GM12878 (cell line): ENCODE data around the gene CHST2. TPM values are rescaled to one million over a fixed set of nuclear protein-coding genes. Genes with fewer than 3 reads are reported as not detected.

Source experiments
- CEBPB ChIP-seq, 2 experiments: fragments of 150-350 bp in 1 of 2; IDR thresholded peaks; 2 replicates each; pipeline ENCODE4 v1.6.1; 2012 to 2014; ENCODE audit warnings: low read depth in 2 of 2, low read length in 2 of 2, borderline replicate concordance in 1 of 2, inconsistent platforms in 1 of 2
- CHD4 ChIP-seq: fragments of 200-600 bp; sonication (generic); IDR thresholded peaks from 2 replicates; pipeline ENCODE4 v1.6.1; 2016; ENCODE audit warnings: mild to moderate bottlenecking
- EGR1 ChIP-seq, 2 experiments: IDR thresholded peaks; 1 replicate in 1 of 2; 2 replicates in 1 of 2; pipeline ENCODE4 v1.6.1; 2011 to 2012; ENCODE audit warnings: low read depth in 2 of 2, low read length in 2 of 2, borderline replicate concordance in 1 of 2, mild to moderate bottlenecking in 1 of 2, moderate library complexity in 1 of 2
- ETV6 ChIP-seq, 2 experiments: fragments of 450-650 bp in 1 of 2; IDR thresholded peaks in 1 of 2; conservative IDR thresholded peaks in 1 of 2; 2 replicates each; pipeline ENCODE4 v1.6.1; 2014; ENCODE audit warnings: antibody characterized with exemption in 1 of 2, borderline replicate concordance in 1 of 2, low read depth in 1 of 2, mild to moderate bottlenecking in 1 of 2, moderate library complexity in 1 of 2
- FOS ChIP-seq: IDR thresholded peaks from 3 replicates; pipeline ENCODE4 v1.6.1; 2011; ENCODE audit warnings: borderline replicate concordance; ENCODE audit not compliant: insufficient read length; ENCODE audit errors: extremely low read depth
- FOXK2 ChIP-seq: fragments of 450-650 bp; IDR thresholded peaks from 2 replicates; pipeline ENCODE4 v1.6.1; 2017; ENCODE audit warnings: mild to moderate bottlenecking, moderate library complexity
- GATAD2B ChIP-seq: fragments of 450-650 bp; conservative IDR thresholded peaks from 2 replicates; pipeline ENCODE4 v1.6.1; 2017; ENCODE audit warnings: low read depth, mild to moderate bottlenecking, moderate library complexity
- IKZF2 ChIP-seq, 2 experiments: fragments of 450-650 bp; IDR thresholded peaks; 2 replicates each; pipeline ENCODE4 v1.6.1; 2017; ENCODE audit warnings: mild to moderate bottlenecking in 2 of 2, moderate library complexity in 2 of 2
- KDM1A ChIP-seq: fragments of 200-600 bp; sonication (generic); IDR thresholded peaks from 2 replicates; pipeline ENCODE4 v1.6.1; 2016; ENCODE audit warnings: borderline replicate concordance
- POLR2A ChIP-seq: IDR thresholded peaks from 2 replicates; pipeline ENCODE4 v1.6.1; 2011; ENCODE audit warnings: low read depth, mild to moderate bottlenecking, low read length
- RB1 ChIP-seq: fragments of 450-650 bp; formaldehyde crosslinking; IDR thresholded peaks from 2 replicates; pipeline ENCODE4 v1.6.1; 2017; ENCODE audit warnings: mild to moderate bottlenecking, borderline replicate concordance
- RELA ChIP-seq: fragments of 450-650 bp; IDR thresholded peaks from 2 replicates; pipeline ENCODE4 v1.8.0; 2014; ENCODE audit warnings: borderline replicate concordance; ENCODE audit not compliant: partially characterized antibody
- ZNF217 ChIP-seq: fragments of 450-650 bp; IDR thresholded peaks from 2 replicates; pipeline ENCODE4 v1.6.1; 2017; ENCODE audit warnings: antibody characterized with exemption, mild to moderate bottlenecking
- ZSCAN29 ChIP-seq: fragments of 450-650 bp; IDR thresholded peaks from 2 replicates; pipeline ENCODE4 v1.6.1; 2017; ENCODE audit warnings: mild to moderate bottlenecking, moderate library complexity
- polyA plus RNA-seq, 11 experiments: library from polyadenylated mRNA; depleted of rRNA in 4 of 11; unstranded in 6 of 11; stranded (reverse) in 5 of 11; fragments of >200 nt; fragmentation: Nextera tagmentation in 4 of 11; fragmentation: Illumina TruSeq in 1 of 11; extraction: Ambion mirVana in 4 of 11; extraction: Trizol in 1 of 11; gene quantifications; 1 replicate in 1 of 11; 2 replicates in 10 of 11; pipeline versions ENCODE4 v1.2.1 to v1.2.3, GENCODE V29; 2011 to 2016; ENCODE audit warnings: inconsistent platforms in 2 of 11, missing spikeins in 2 of 11, low read depth in 1 of 11
- total RNA-seq, 4 experiments: library from RNA; depleted of rRNA in 3 of 4; stranded (reverse); fragments of >200 nt in 3 of 4; fragmentation: Illumina TruSeq in 1 of 4; extraction: Trizol in 1 of 4; gene quantifications; 2 replicates each; pipeline versions ENCODE4 v1.2.1 to v1.2.3, GENCODE V29; 2013 to 2021
- TF ChIP-seq, protein P1 (sequence below): IDR thresholded peaks from 2 replicates; pipeline ENCODE4 v1.6.1; 2012; ENCODE audit warnings: low read depth, low read length, improper control_type of control experiment
- TF ChIP-seq, protein P2 (sequence below): fragments of 450-650 bp; IDR thresholded peaks from 2 replicates; pipeline ENCODE4 v1.6.1; 2017; ENCODE audit warnings: mild to moderate bottlenecking, moderate library complexity
- TF ChIP-seq, protein P3 (sequence below): IDR thresholded peaks from 2 replicates; pipeline ENCODE4 v1.6.1; 2012; ENCODE audit warnings: low read depth, low read length, improper control_type of control experiment
- TF ChIP-seq, protein P4 (sequence below): fragments of 450-650 bp; IDR thresholded peaks from 2 replicates; pipeline ENCODE4 v1.6.1; 2018; ENCODE audit warnings: mild to moderate bottlenecking, low read depth, moderate library complexity; ENCODE audit not compliant: partially characterized antibody
- TF ChIP-seq, protein P5 (sequence below): fragments of 450-650 bp; IDR thresholded peaks from 2 replicates; pipeline ENCODE4 v1.6.1; 2017; ENCODE audit warnings: borderline replicate concordance

CHST2 gene
- total and polyA plus RNA-seq, 10 of the 15 experiments (the other 5 are each of a cell fraction or from before 2014, with no cell fraction given): 1.6 to 37.2 (median 8.8) TPM

DNA sequence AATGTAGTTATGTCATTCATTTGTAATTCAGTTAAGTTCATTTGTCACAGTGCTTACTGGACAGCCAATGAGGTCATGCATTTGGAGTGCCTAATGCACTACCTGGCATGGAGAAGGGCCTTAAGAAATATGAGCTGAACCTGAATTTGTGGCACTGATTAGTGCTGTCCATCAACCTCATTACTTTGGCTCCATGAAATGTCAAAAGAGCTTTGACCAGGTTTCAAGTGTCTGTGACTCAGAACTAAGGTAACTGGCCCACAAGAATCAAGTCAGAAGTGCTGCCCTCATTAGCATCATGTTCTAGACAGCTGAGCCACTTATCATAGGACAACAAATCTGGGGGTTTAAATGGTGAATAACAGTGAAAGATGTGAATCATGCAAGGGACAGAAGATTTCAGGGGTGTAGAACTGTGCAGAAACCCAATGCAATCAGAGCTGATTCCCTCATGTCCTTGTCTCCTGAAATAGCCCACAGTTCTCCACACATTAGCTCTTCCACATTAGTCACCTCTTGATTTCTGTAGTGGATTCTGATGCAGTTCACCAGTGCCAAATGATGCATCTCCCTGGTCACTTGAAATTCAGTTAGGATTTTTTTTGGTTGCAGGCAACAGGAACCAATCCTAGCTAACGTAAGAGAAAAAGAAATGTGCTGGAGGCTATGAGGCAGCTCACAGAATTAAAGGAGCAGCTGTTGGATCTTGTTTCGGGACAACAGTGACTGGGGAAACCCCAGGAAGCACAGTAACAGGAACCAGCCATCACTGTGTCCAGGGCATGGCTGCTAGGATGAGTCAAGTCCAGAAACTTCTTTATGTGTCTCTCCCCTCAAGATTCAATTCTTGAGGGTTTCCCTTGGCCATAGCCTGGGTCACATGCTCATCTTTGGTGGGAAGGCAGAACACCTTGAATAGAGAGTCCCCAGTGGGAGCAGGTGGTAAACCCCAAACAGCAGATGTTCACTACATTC, 38.7 kb downstream of the CHST2 start (continued):
- TF ChIP-seq POLR2A (no peak), ZSCAN29 (no peak), RB1 (no peak), ZNF217 (peak; percentile 74; the same call in 1 of the 2 replicates), KDM1A (no peak), IKZF2 (IDR thresholded peaks at IDR 0.05) (peak; percentile 82 to 85), EGR1 (IDR thresholded peaks at IDR 0.05; ENCODE audit: borderline replicate concordance in 1 of 2, low read depth in 2 of 2, low read length in 2 of 2) (no peak), CEBPB (IDR thresholded peaks at IDR 0.05; ENCODE audit: borderline replicate concordance in 1 of 2, low read depth in 2 of 2, low read length in 2 of 2) (no peak), CHD4 (no peak), RELA (no peak), GATAD2B (peak; percentile 67; the same call in 1 of the 2 replicates), FOXK2 (no peak), ETV6 (conservative IDR thresholded peaks at IDR 0.05 in 1 of 2, IDR thresholded peaks at IDR 0.05 in 1 of 2; ENCODE audit: borderline replicate concordance in 1 of 2, low read depth in 1 of 2) (peak in 1 of 2 experiments; percentile 61; a peak in 1 of 4 replicates), FOS (no peak)
- TF ChIP-seq, protein P1, sequence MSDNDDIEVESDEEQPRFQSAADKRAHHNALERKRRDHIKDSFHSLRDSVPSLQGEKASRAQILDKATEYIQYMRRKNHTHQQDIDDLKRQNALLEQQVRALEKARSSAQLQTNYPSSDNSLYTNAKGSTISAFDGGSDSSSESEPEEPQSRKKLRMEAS: no peak
- TF ChIP-seq, protein P2, sequence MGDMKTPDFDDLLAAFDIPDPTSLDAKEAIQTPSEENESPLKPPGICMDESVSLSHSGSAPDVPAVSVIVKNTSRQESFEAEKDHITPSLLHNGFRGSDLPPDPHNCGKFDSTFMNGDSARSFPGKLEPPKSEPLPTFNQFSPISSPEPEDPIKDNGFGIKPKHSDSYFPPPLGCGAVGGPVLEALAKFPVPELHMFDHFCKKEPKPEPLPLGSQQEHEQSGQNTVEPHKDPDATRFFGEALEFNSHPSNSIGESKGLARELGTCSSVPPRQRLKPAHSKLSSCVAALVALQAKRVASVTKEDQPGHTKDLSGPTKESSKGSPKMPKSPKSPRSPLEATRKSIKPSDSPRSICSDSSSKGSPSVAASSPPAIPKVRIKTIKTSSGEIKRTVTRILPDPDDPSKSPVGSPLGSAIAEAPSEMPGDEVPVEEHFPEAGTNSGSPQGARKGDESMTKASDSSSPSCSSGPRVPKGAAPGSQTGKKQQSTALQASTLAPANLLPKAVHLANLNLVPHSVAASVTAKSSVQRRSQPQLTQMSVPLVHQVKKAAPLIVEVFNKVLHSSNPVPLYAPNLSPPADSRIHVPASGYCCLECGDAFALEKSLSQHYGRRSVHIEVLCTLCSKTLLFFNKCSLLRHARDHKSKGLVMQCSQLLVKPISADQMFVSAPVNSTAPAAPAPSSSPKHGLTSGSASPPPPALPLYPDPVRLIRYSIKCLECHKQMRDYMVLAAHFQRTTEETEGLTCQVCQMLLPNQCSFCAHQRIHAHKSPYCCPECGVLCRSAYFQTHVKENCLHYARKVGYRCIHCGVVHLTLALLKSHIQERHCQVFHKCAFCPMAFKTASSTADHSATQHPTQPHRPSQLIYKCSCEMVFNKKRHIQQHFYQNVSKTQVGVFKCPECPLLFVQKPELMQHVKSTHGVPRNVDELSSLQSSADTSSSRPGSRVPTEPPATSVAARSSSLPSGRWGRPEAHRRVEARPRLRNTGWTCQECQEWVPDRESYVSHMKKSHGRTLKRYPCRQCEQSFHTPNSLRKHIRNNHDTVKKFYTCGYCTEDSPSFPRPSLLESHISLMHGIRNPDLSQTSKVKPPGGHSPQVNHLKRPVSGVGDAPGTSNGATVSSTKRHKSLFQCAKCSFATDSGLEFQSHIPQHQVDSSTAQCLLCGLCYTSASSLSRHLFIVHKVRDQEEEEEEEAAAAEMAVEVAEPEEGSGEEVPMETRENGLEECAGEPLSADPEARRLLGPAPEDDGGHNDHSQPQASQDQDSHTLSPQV: no peak
- TF ChIP-seq, protein P3, sequence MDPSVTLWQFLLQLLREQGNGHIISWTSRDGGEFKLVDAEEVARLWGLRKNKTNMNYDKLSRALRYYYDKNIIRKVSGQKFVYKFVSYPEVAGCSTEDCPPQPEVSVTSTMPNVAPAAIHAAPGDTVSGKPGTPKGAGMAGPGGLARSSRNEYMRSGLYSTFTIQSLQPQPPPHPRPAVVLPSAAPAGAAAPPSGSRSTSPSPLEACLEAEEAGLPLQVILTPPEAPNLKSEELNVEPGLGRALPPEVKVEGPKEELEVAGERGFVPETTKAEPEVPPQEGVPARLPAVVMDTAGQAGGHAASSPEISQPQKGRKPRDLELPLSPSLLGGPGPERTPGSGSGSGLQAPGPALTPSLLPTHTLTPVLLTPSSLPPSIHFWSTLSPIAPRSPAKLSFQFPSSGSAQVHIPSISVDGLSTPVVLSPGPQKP: no peak
- TF ChIP-seq, protein P4, sequence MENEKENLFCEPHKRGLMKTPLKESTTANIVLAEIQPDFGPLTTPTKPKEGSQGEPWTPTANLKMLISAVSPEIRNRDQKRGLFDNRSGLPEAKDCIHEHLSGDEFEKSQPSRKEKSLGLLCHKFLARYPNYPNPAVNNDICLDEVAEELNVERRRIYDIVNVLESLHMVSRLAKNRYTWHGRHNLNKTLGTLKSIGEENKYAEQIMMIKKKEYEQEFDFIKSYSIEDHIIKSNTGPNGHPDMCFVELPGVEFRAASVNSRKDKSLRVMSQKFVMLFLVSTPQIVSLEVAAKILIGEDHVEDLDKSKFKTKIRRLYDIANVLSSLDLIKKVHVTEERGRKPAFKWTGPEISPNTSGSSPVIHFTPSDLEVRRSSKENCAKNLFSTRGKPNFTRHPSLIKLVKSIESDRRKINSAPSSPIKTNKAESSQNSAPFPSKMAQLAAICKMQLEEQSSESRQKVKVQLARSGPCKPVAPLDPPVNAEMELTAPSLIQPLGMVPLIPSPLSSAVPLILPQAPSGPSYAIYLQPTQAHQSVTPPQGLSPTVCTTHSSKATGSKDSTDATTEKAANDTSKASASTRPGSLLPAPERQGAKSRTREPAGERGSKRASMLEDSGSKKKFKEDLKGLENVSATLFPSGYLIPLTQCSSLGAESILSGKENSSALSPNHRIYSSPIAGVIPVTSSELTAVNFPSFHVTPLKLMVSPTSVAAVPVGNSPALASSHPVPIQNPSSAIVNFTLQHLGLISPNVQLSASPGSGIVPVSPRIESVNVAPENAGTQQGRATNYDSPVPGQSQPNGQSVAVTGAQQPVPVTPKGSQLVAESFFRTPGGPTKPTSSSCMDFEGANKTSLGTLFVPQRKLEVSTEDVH: no peak
- TF ChIP-seq, protein P5, sequence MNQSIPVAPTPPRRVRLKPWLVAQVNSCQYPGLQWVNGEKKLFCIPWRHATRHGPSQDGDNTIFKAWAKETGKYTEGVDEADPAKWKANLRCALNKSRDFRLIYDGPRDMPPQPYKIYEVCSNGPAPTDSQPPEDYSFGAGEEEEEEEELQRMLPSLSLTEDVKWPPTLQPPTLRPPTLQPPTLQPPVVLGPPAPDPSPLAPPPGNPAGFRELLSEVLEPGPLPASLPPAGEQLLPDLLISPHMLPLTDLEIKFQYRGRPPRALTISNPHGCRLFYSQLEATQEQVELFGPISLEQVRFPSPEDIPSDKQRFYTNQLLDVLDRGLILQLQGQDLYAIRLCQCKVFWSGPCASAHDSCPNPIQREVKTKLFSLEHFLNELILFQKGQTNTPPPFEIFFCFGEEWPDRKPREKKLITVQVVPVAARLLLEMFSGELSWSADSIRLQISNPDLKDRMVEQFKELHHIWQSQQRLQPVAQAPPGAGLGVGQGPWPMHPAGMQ: no peak
